ENCODE data around the gene PCGF3. TPM values are rescaled to one million over a fixed set of nuclear protein-coding genes. Genes with fewer than 3 reads are reported as not detected.
"Not testable (repeated sequence)": the region's sequence is repeated elsewhere in the genome, so short reads cannot be mapped to it uniquely, and the experiment has no call there.

PCGF3 gene
- total and polyA plus RNA-seq, 4 donors = 11.0 to 23.3 (median 14.3) TPM

GRCh38 chr4:666822-667544 is 38.6 kb upstream of the PCGF3 start (continued):
- no peak for TF ChIP-seq MAX (IDR thresholded peaks at IDR 0.05)

- no peaks in the 10 kb centered on the region for H3K9me3 ChIP-seq (ENCODE audit: control insufficient read depth in 4 of 4, low read length in 3 of 4)
- H3K9ac ChIP-seq (ENCODE audit: low read depth in 1 of 2, low read length in 2 of 2) = no peak overlapping the region
- TF ChIP-seq RXRA (IDR thresholded peaks at IDR 0.05) (no peak), EGR1 (IDR thresholded peaks at IDR 0.05; ENCODE audit: low read depth in 2 of 2) (no peak), SP1 (IDR thresholded peaks at IDR 0.05) (no peak), NR2F2 (IDR thresholded peaks at IDR 0.05) (no peak), FOXA2 (IDR thresholded peaks at IDR 0.05) (no peak), GABPA (IDR thresholded peaks at IDR 0.05 in 1 of 2, conservative IDR thresholded peaks at IDR 0.05 in 1 of 2) (no peak), TAF1 (conservative IDR thresholded peaks at IDR 0.05) (no peak), ATF3 (IDR thresholded peaks at IDR 0.05) (no peak), REST (IDR thresholded peaks at IDR 0.05) (no peak), MAX (IDR thresholded peaks at IDR 0.05) (no peak), RAD21 (IDR thresholded peaks at IDR 0.05) (no peak), YY1 (IDR thresholded peaks at IDR 0.05) (no peak), ZBTB33 (IDR thresholded peaks at IDR 0.05) (no peak)
- no peak overlapping the region for H3K27ac ChIP-seq (ENCODE audit: low read depth in 1 of 2, low read length in 2 of 2)
- H3K36me3 ChIP-seq (ENCODE audit: control insufficient read depth in 4 of 4, insufficient read depth in 3 of 4, low read depth in 1 of 4, low read length in 3 of 4) = peaks cover 2 to 18% (median 13%) of the 10 kb centered on the region in 4 donors
- H3K4me1 ChIP-seq (ENCODE audit: control insufficient read depth in 4 of 4, insufficient read depth in 4 of 4, low read length in 3 of 4) = no peaks in the 10 kb centered on the region
- no peaks in the 10 kb centered on the region for H3K27me3 ChIP-seq (ENCODE audit: control insufficient read depth in 4 of 4, insufficient read depth in 4 of 4, low read length in 3 of 4)
- 69% methylated on average over 10 of the region's 10 CpGs for WGBS
- DNase-seq (ENCODE audit: low spot score) = no peak
- no peak overlapping the region for H3K4me3 ChIP-seq (ENCODE audit: low read depth in 1 of 3, low read length in 3 of 3)
These were observed 38.1 kb upstream of the PCGF3 start for GRCh38 chr4:667545-667925.

GRCh38 chr4:668219-668618 is 37.4 kb upstream of the PCGF3 start:
- H3K4me3 ChIP-seq (ENCODE audit: low read depth in 1 of 3, low read length in 3 of 3) = not testable (repeated sequence)
- 93% methylated on average over 6 of the region's 6 CpGs for WGBS

GRCh38 chr4:669806-670559 is 35.6 kb upstream of the PCGF3 start:
- WGBS = 92% methylated on average over 11 of the region's 11 CpGs
- not testable (repeated sequence) for H3K27me3 ChIP-seq (ENCODE audit: control insufficient read depth in 4 of 4, insufficient read depth in 4 of 4, low read length in 3 of 4); H3K27ac ChIP-seq (ENCODE audit: low read depth in 1 of 2, low read length in 2 of 2); DNase-seq (ENCODE audit: low spot score); H3K4me3 ChIP-seq (ENCODE audit: low read depth in 1 of 3, low read length in 3 of 3); H3K9me3 ChIP-seq (ENCODE audit: control insufficient read depth in 4 of 4, low read length in 3 of 4); H3K9ac ChIP-seq (ENCODE audit: low read depth in 1 of 2, low read length in 2 of 2)
- Histone ChIP-seq H3K4me1 (ENCODE audit: control insufficient read depth in 4 of 4, insufficient read depth in 4 of 4, low read length in 3 of 4) (peaks cover 4 to 10% (median 8%) of the 10 kb centered on the region in 4 donors), H3K36me3 (ENCODE audit: control insufficient read depth in 4 of 4, insufficient read depth in 3 of 4, low read depth in 1 of 4, low read length in 3 of 4) (peaks cover 5 to 18% (median 14%) of the 10 kb centered on the region in 4 donors)

More at GRCh38 chr4:668219-668618, 37.4 kb upstream of the PCGF3 start:
- not testable (repeated sequence) for H3K9me3 ChIP-seq (ENCODE audit: control insufficient read depth in 4 of 4, low read length in 3 of 4); H3K27ac ChIP-seq (ENCODE audit: low read depth in 1 of 2, low read length in 2 of 2); H3K9ac ChIP-seq (ENCODE audit: low read depth in 1 of 2, low read length in 2 of 2); DNase-seq (ENCODE audit: low spot score); H3K27me3 ChIP-seq (ENCODE audit: control insufficient read depth in 4 of 4, insufficient read depth in 4 of 4, low read length in 3 of 4); H3K4me1 ChIP-seq (ENCODE audit: control insufficient read depth in 4 of 4, insufficient read depth in 4 of 4, low read length in 3 of 4)
- H3K36me3 ChIP-seq (ENCODE audit: control insufficient read depth in 4 of 4, insufficient read depth in 3 of 4, low read depth in 1 of 4, low read length in 3 of 4) = peaks cover 5 to 18% (median 14%) of the 10 kb centered on the region in 4 donors
